ENCODE measurements around the gene HDAC4.

DNA sequence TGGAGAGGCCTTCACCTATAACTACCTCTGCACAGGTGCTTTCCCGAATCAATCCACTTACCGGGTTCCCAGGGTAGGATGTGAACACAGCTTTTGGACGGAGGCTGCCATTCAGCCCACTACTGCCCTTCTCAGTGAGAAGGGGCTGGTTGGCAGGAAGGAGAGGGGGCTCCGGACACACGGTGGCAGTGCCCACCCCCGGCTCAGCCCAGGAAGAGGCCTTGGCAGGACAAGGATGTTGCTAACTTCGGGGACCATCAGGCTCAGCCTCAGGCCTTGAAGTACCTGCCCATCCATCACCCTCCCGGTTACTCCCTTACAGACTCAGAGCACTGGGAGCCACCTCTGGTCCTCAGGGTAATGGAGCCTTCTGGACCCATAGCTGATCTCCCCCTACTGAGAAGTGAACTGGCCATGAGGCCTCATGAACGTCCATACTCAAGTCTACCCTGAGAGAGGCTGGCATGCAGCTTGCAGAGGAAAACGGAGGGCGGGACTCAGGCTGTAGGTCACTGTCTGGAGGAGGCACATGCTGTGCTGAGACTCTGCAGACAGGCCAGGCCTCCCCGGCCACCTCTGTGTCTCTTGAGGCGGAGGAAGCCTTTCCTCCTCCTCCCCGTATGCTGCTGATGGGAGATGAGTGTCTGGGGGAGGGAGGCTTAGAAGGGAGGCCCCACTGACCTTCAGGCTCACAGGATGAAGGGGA is 361.9 kb downstream of the HDAC4 start:
- TF ChIP-seq, protein P1, sequence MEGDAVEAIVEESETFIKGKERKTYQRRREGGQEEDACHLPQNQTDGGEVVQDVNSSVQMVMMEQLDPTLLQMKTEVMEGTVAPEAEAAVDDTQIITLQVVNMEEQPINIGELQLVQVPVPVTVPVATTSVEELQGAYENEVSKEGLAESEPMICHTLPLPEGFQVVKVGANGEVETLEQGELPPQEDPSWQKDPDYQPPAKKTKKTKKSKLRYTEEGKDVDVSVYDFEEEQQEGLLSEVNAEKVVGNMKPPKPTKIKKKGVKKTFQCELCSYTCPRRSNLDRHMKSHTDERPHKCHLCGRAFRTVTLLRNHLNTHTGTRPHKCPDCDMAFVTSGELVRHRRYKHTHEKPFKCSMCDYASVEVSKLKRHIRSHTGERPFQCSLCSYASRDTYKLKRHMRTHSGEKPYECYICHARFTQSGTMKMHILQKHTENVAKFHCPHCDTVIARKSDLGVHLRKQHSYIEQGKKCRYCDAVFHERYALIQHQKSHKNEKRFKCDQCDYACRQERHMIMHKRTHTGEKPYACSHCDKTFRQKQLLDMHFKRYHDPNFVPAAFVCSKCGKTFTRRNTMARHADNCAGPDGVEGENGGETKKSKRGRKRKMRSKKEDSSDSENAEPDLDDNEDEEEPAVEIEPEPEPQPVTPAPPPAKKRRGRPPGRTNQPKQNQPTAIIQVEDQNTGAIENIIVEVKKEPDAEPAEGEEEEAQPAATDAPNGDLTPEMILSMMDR (IDR thresholded peaks at IDR 0.05; ENCODE audit: low read length) = no peak
- TF ChIP-seq EZH2 (optimal IDR thresholded peaks at IDR 0.05; ENCODE audit: low read depth, low read length) = no peak
